Activated CD8-positive, alpha-beta memory T cell treated with anti-CD3 and anti-CD28 coated beads for 24 hours (primary cell): ENCODE measurements around the gene ZRANB2.

Experiments used
- DNase-seq: peaks from one replicate; pipeline ENCODE4 v3.0.0-alpha.2; 2020

ZRANB2 gene

DNA sequence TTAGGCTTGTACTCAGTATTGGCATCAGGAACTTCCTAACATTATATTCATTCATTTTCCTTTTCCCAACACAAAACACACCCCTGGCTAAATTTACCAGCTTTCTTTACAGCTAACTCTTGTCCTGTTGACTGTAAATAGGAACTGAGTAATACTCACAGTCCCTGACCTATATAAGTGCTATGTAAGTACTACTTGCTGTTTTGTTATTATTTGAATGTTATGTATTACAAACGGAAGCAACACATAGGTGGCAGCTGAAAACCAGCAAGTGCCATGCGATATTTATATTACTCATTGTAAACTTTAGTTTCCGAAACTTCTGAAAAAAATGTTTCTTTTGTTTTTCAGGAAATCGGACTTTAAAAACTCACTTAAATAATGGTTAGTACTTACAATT is 54.7 kb downstream of the ZRANB2 start:
- DNase-seq, result no peak

DNA sequence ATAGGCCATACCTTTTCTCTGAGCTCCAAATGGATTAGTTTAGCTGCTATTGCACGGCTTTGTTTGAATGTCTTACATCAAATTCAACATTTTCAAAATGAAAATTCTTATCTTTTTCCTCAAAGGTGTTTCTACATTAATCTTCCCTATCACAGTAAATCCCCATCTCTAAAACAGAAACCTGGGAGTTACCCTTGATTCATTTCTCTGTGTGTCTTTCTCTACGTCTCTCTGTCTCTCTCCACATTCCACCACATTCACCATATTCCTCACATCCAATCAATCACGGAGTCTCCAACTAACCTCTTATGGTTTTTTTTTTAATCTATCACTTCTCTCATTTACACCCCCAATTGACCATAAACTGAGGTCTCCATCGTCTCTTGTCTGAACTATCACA is 57.3 kb downstream of the ZRANB2 start:
- DNase-seq, result no peak

GRCh38 chr1:71019233-71019969 is 61.4 kb downstream of the ZRANB2 start:
- DNase-seq, result no peak

DNA sequence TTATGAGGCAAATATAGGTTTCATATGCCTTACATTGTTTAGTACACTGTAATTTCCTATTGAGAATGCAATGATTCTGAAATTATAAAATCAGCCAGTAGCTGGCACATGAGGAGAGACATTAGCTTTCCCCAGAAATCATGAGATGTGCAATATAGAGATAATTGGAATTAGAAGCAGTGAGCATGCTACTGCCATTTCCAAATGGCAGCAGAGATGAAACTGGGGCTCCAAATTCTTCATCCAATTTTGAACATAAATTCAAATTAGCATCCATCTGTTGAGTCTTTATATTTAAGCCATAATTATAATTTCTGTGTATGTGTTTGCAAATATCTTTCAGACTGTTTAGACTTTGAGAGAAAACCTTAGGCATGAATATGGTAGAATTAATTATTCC is 62.0 kb downstream of the ZRANB2 start:
- DNase-seq, result no peak

DNA sequence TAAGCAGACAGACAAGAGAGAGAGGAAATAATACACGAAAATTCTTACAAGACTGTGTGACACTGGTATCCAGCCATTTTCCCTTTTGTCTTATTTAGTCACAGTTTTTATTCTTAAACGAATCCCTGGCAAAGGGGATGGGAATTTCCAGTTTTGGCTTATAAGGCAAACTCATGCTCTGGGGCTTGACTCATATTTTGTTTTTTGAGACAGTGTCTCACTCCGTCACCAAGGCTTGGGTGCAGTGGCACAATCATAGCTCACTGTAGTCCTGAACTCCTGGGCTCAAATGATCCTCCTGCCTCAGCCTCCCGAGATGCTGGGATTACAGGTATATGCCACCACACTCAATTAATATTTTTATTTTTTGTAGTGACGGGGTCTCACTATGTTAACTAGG is 65.1 kb downstream of the ZRANB2 start:
- DNase-seq, result no peak

GRCh38 chr1:71014178-71014579 is 66.7 kb downstream of the ZRANB2 start:
- DNase-seq, result no peak
